OCI-LY3 (cell line): Measurements from ENCODE around the gene NDUFS8.

Experiments used
- H2AFZ ChIP-seq: fragments of 200-600, 300-600 bp; shearing (Covaris generic); 2 replicates; pipeline ENCODE4 v1.6.0; 2014; ENCODE audit warnings: antibody characterized with exemption, low read depth, low read length
- H3K27ac ChIP-seq: fragments of 200-600, 300-600 bp; sonication (generic); 2 replicates; pipeline ENCODE4 v1.5.1; 2014; ENCODE audit warnings: mild to moderate bottlenecking, low read length, moderate library complexity, mixed read lengths
- H3K27me3 ChIP-seq: fragments of 200-600, 300-600 bp; sonication (generic); 2 replicates; pipeline ENCODE4 v1.6.1; 2014; ENCODE audit warnings: low read depth, low read length, mixed read lengths
- H3K36me3 ChIP-seq: fragments of 200-600, 300-600 bp; sonication (generic); replicated peaks from 2 replicates; pipeline ENCODE3; 2014; ENCODE audit warnings: low read depth, low read length, mixed read lengths
- H3K4me1 ChIP-seq: fragments of 300-600, 200-600 bp; sonication (generic); 2 replicates; pipeline ENCODE4 v1.6.1; 2014; ENCODE audit warnings: low read length, mixed read lengths
- H3K4me2 ChIP-seq: fragments of 200-600, 300-600 bp; sonication (generic); 2 replicates; pipeline ENCODE4 v1.6.1; 2014; ENCODE audit warnings: low read length, mixed read lengths
- H3K4me3 ChIP-seq: fragments of 300-600, 200-600 bp; sonication (generic); 2 replicates; pipeline ENCODE4 v1.5.1; 2014; ENCODE audit warnings: antibody characterized with exemption, mild to moderate bottlenecking, low read length, moderate library complexity
- H3K79me2 ChIP-seq: fragments of 300-600, 200-600 bp; shearing (Covaris generic); 2 replicates; pipeline ENCODE4 v1.6.1; 2014; ENCODE audit warnings: mild to moderate bottlenecking, low read length, mixed read lengths
- H3K9ac ChIP-seq: fragments of 300-600, 200-600 bp; shearing (Covaris generic); 2 replicates; pipeline ENCODE4 v1.6.0; 2014; ENCODE audit warnings: mild to moderate bottlenecking, low read length, moderate library complexity
- H3K9me3 ChIP-seq: fragments of 200-600, 300-600 bp; shearing (Covaris generic); 2 replicates; pipeline ENCODE4 v1.6.1; 2014; ENCODE audit warnings: low read length, mixed read lengths; ENCODE audit not compliant: insufficient read depth
- H4K20me1 ChIP-seq: fragments of 200-600, 300-600 bp; sonication (generic); 2 replicates; pipeline ENCODE4 v1.6.1; 2016; ENCODE audit warnings: low read length, mixed read lengths; ENCODE audit not compliant: insufficient read depth
- CTCF ChIP-seq: fragments of 200-600, 300-600 bp; sonication (generic); IDR thresholded peaks from 2 replicates; pipeline ENCODE4 v1.5.1; 2014; ENCODE audit warnings: antibody characterized with exemption, low read length, low read depth
- EZH2phosphoT487 ChIP-seq: fragments of 200-600 bp; shearing (Covaris generic); IDR thresholded peaks from 2 replicates; pipeline ENCODE4 v1.6.1; 2018; ENCODE audit warnings: antibody characterized with exemption, mixed run types, low read depth

The NDUFS8 gene

GRCh38 chr11:68027667-68028066 is 2.8 kb upstream of the NDUFS8 start:
- Histone ChIP-seq H3K4me3 (no peak overlapping the region), H3K4me1 (peaks cover 16% of the 10 kb centered on the region), H3K36me3 (peaks cover 5% of the 10 kb centered on the region), H3K9me3 (no peaks in the 10 kb centered on the region), H3K4me2 (no peak overlapping the region), H3K79me2 (peaks cover 25% of the 10 kb centered on the region), H2AFZ (no peak overlapping the region), H3K27ac (no peak overlapping the region), H3K27me3 (no peaks in the 10 kb centered on the region), H3K9ac (no peak overlapping the region), H4K20me1 (no peaks in the 10 kb centered on the region)
- TF ChIP-seq CTCF (no peak), EZH2phosphoT487 (no peak)

GRCh38 chr11:68028802-68029545 is 1.5 kb upstream of the NDUFS8 start:
- H3K4me2 ChIP-seq: peak overlapping the region; percentile 57
- H3K4me3 ChIP-seq: peak overlapping the region; percentile 92
- H4K20me1 ChIP-seq: no peaks in the 10 kb centered on the region
- H3K79me2 ChIP-seq: peaks cover 27% of the 10 kb centered on the region
- peaks cover 13% of the 10 kb centered on the region for H3K36me3 ChIP-seq
- no peaks in the 10 kb centered on the region for H3K27me3 ChIP-seq
- no peak overlapping the region for H3K27ac ChIP-seq
- TF ChIP-seq EZH2phosphoT487 (no peak), CTCF (no peak)
- peaks cover 16% of the 10 kb centered on the region for H3K4me1 ChIP-seq
- H3K9me3 ChIP-seq: no peaks in the 10 kb centered on the region
- H2AFZ ChIP-seq: no peak overlapping the region
- H3K9ac ChIP-seq: no peak overlapping the region

- peak overlapping the region; percentile 45 for H3K27ac ChIP-seq
- H3K4me1 ChIP-seq: peaks cover 16% of the 10 kb centered on the region
- peaks cover 27% of the 10 kb centered on the region for H3K79me2 ChIP-seq
- H3K36me3 ChIP-seq: peaks cover 11% of the 10 kb centered on the region
- H3K27me3 ChIP-seq: no peaks in the 10 kb centered on the region
- H4K20me1 ChIP-seq: no peaks in the 10 kb centered on the region
- no peaks in the 10 kb centered on the region for H3K9me3 ChIP-seq
- peak overlapping the region; percentile 87 for H3K4me2 ChIP-seq
- H2AFZ ChIP-seq: peak overlapping the region; percentile 58; the same call in 1 of the 2 replicates
- TF ChIP-seq CTCF (no peak), EZH2phosphoT487 (no peak)
- H3K9ac ChIP-seq: peak overlapping the region; percentile 95
- H3K4me3 ChIP-seq: peak overlapping the region; percentile 92
These were observed 623 bp downstream of the NDUFS8 start for GRCh38 chr11:68031144-68031464.

GRCh38 chr11:68032003-68032402 is 1.5 kb downstream of the NDUFS8 start:
- Histone ChIP-seq H2AFZ (no peak overlapping the region), H3K27me3 (no peaks in the 10 kb centered on the region), H4K20me1 (no peaks in the 10 kb centered on the region), H3K9ac (0 out of 2 replicates have a peak overlapping the region, but pooled peaks have one; percentile 95), H3K4me2 (peak overlapping the region; percentile 87), H3K27ac (no peak overlapping the region), H3K9me3 (no peaks in the 10 kb centered on the region), H3K36me3 (peaks cover 11% of the 10 kb centered on the region), H3K4me3 (peak overlapping the region; percentile 92; the same call in 1 of the 2 replicates), H3K4me1 (peaks cover 16% of the 10 kb centered on the region), H3K79me2 (peaks cover 27% of the 10 kb centered on the region)
- TF ChIP-seq EZH2phosphoT487 (no peak), CTCF (no peak)
